ENCODE measurements around the gene CBR4.
"Not testable (repeated sequence)": the region's sequence is repeated elsewhere in the genome, so short reads cannot be mapped to it uniquely, and the experiment has no call there.

The CBR4 gene

DNA sequence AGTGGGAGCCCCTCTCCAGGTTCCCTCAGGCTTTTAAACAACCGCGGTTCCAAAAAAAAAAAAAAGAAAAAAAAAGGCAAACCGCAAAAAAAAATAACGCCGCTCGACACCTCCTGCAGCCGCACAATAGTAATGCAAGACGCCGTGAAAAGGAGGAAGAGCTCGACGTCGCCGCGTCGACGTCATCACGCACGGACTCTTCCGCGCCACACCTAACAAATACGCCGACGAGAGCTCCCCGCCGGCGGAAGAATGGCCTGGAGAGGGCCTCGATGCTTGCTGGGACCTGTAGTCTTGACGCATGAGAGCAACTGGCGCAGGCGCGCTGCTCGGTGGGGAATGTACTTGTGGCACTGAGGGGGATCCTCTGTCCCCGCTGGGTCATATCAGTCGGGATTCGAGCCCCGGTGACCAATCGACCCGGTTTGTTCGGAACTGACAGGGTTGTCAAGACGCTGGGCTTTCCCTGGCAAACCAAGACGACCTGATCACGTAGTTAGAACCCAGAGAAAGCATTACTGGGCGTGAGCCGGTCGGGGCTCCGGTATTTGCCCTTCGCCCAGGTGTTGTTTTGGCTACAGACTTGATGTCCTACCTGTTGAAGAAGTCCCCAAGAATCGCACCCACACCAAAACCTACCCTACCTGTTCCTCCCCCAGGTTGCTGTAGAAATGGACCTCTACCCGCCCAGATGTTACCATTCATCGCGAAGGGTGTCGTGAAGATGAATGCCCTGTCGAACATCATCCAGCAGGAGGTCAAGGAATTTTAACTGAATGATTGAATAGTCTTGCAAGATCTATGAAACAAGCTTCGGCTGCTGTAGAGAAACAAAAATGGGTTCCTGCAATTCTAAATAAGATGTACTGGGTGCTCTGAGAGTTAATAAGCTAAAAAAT, at the start of gene CBR4:
Gene CBR4 (minus strand): TSS at position 131 of the 899 bp plus-strand sequence. CDS start 166 bp downstream, outside the sequence.
- peak; percentile 99 for DNase-seq (ENCODE audit: low spot score)

DNA sequence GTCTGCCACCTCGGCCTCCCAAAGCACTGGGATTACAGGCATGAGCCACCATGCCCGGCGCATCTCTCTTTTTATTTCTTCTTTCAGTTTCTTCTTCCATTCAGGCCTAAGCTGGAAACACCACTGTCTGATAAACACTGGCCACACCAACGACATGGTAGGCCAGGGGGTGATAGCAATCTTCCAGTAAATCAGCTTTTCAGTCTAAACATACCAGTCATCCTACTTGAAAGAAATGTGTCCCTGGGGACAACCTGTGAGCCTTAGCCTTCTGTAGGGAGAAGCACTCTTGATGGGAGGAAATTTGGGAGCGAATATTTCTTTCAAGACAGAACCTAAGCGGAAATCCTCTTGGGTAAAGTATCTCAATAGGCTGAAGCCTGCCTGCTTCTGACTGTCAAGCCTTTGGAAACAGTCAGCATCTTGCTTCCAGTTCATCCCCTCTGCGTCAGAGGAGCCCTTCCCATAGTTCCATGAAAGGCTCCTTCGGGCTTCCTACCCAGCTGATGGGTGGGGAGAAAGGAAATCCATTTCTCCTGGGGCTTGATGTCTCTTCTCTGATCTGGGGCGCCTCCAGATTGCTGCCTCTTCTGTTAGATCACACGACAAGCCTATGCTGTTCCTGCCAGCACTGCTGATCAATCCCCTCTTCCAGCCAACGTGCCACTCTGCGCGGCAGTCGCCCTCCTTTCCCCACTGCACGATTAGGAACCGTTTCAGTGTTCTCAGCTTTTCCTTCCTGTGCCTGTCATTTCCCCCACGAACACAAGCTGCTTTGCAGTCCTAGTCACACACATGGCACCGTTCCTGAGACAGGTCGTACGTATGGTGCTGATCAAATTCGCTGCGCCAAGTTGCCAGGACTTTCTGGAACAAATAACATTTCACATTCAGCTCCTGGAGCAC, 49.5 kb upstream of the CBR4 start:
- DNase-seq (ENCODE audit: low spot score): no peak

GRCh38 chr4:169058312-169058711, 48.3 kb upstream of the CBR4 start:
- no peak for DNase-seq (ENCODE audit: low spot score)

DNA sequence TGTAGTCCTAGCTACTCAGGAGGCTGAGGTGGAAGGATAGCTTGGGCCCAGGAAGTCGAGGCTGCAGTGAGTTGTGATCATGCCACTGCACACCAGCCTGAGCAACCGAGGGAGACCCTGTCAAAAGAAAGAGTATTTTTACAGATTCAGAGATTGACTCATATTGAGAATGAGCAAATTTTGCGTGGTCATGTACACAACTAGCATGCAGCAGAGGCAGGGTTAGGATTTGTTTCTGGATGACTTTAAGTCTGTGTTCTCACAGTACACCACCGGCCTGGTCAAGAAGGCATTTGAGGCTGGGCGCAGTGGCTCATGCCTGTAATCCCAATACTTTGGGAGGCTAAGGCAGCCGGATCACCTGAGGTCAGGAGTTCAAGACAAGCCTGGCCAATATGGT, 44.8 kb upstream of the CBR4 start:
- no peak for DNase-seq (ENCODE audit: low spot score)

- DNase-seq (ENCODE audit: low spot score): no peak
Observed at GRCh38 chr4:169052594-169052945, 42.5 kb upstream of the CBR4 start.

DNA sequence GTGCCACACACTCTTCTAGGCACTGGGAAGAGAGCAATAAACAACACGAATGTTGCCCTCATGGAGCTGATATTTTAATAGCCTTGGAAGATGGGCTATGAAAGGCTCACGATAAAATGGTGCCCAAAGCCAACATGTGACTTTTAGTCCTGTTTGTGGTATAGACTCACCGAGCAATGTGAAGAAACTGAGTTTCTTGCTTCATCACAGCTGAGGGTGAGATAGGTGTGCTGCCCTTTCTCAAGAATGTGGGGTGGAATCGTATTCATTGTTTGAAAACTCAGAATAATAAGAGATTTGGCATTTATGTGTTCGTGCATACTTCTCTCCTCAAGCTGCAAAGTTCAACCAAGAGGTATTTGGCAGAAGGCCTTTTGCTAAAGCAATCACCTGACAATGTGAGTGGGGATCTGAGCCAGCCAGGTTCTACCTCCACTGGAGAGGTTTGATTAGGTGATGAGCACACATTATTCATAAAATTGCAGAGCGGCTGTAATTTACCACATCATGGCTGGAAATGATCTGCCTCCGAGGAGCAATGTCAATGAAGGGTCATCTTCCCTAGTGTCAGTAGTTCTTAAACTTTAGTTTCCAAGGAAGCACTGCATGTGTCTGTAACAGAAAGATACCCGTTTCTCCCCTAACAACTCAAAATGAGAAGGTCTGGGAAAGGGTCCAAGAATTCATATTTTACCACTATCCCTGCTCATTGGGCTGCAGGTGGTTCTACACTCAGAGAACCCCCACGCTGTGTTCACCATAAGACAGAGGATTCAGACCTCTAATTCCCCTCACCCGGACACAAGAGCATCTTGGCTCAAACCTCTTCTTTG, 41.9 kb upstream of the CBR4 start:
- DNase-seq (ENCODE audit: low spot score): no peak

DNA sequence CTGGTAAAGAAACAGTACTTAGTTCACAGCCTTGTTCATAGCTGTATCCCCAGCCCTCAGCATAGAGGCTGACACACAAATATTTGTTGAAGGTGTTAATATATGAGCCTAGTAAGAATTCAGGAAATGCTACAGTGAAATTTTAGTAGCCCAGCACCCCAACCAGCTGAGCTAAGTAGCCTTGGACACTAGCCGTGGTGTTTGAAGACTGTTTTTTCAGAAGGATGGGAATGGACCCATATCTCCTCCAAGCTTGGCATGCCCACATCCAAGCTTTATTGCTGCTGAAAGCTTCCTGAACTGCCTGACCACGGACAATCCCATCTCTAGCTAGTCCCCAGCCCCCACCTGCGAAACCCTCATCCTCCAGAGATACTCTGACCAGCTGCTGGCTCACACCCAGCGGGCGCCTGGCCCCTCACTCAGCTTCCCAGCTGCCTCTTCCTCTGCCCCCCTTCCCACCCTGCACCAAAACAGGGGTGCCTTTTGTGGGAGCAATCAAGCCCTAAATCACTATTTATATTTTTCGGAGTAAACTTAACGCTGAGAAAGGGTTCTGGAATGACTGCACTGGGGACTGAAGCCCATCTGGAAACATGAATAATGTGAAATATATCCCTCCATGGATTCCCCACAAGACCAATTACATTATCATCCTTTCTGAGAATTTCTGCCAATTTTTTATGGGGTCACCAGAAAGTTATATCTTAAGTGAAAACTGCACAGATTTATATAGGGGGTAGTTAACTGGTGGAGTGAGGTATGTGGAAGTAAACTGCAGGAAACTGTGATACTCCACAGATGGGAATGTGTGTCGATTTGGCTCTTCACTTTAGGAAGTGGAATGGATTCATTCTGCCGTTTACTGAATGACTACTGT, 41.1 kb upstream of the CBR4 start:
- no peak for DNase-seq (ENCODE audit: low spot score)

- no peak for DNase-seq (ENCODE audit: low spot score)
Observed at GRCh38 chr4:169050284-169050683, 40.2 kb upstream of the CBR4 start.

DNA sequence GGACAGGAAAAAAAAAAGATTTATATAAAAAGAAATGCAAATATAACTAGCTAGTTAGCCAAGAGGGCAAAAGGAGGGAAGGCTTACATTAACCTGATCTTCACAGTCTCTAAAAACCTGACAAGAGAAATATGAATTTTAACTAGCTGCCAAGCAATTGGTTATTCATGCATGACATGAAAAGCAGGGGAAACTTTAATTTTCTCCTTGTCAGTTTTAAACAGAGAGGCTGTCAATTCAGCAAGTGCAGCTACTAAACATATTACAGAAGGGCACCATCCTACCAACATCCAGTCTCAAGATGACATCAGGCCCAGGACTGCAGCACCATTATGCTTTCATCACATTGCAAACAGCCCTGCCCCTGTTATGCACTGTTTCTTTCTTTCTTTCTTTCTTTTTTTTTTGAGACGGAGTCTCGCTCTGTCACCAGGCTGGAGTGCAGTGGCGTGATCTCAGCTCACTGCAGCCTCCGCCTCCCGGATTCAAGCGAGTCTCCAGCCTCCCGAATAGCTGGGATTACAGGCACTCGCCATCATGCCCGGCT, 38.9 kb upstream of the CBR4 start:
- DNase-seq (ENCODE audit: low spot score): no peak

- DNase-seq (ENCODE audit: low spot score): no peak
Observed at GRCh38 chr4:169047956-169048355, 37.9 kb upstream of the CBR4 start.

DNA sequence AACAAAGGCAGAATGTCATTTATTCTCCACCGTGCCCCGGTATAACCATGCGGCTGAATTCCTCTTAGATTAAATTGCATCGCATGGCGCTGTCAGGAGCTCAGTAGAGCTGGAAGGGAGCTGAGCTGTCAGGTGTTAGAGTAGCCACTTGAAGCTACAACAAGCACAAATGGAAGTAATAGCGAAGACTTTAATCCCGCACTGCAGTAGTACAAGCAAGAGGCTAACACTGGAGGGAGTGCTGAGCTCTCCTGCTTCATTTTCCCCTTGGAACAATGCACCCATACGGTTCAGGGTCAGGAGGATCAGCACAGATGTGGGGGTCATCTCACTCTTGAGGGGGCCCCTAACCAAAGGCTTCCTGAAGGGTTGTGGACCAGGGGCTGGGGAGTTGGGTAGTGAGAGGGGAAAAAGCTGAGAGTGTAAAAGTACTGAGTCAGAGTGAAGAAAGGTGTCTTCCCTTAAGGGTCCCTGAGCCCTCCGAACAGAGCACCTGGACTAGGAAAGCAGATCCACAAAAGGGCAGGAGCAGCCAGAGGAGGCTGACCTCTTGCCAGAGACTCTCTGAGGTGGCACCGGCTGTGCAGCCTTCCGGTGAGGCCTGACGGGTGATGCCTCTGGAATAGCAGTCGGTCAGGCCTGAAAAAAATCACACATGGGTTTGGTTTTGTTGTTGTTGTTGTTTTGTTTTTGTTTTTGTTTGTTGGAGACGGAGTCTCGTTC, 36.0 kb upstream of the CBR4 start:
- no peak for DNase-seq (ENCODE audit: low spot score)

GRCh38 chr4:169044714-169045447, 34.8 kb upstream of the CBR4 start:
- DNase-seq (ENCODE audit: low spot score): no peak

GRCh38 chr4:169042608-169043007, 32.6 kb upstream of the CBR4 start:
- DNase-seq (ENCODE audit: low spot score): no peak

GRCh38 chr4:169040559-169041261, 30.7 kb upstream of the CBR4 start:
- no peak for DNase-seq (ENCODE audit: low spot score)

DNA sequence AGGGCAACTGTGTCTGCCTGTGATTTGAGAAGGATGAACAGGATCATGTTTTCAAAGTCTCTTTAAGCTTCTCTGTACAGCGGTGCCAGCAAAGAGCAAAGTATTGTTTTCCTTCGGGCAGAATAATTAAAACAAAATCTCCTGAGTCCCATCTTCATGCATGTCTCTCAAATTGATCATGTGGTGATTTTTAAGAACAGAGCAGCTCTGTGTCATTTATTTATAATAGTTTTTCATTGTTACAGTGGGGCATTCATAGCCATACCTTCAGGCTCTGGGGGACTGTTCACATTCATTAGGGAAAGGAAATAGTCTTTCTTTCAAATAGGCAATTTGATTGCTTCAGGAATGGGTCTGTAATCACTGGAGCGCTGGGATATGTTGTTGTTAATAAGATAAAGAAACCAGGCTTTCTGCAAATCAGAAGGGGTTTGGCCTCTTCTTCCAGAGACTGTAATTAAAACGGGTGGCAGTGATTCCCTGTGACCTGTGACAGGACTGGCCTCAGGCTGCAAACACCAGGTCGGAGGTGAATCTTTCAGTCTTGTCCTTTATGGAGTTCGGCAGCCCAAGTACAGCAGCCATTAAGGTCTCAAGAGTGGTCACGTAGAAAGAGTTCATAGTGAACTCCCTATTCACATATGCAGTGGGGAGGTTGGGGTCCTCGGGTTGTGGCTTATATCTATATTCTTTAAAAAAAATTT, 29.3 kb upstream of the CBR4 start:
- DNase-seq (ENCODE audit: low spot score): no peak

DNA sequence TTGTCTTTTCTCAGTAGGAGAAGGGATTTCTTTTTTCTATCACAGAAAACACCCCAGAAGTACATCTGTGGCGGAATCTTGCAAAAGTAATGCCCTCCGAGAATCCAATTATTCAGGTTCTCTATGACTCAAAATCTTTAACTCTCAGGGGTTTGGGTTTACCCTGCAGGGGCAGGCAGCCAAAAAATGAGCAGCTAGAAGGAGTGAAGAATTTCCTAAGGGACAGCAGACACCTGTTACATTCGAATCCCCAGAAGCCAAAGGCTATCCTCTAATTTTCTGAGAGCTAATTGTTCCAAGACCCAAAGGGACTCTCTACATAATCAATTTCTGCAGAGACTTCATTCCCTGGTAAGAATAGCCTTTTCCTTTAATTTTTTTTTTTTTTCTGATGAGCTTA, 27.5 kb upstream of the CBR4 start:
- DNase-seq (ENCODE audit: low spot score): no peak

DNA sequence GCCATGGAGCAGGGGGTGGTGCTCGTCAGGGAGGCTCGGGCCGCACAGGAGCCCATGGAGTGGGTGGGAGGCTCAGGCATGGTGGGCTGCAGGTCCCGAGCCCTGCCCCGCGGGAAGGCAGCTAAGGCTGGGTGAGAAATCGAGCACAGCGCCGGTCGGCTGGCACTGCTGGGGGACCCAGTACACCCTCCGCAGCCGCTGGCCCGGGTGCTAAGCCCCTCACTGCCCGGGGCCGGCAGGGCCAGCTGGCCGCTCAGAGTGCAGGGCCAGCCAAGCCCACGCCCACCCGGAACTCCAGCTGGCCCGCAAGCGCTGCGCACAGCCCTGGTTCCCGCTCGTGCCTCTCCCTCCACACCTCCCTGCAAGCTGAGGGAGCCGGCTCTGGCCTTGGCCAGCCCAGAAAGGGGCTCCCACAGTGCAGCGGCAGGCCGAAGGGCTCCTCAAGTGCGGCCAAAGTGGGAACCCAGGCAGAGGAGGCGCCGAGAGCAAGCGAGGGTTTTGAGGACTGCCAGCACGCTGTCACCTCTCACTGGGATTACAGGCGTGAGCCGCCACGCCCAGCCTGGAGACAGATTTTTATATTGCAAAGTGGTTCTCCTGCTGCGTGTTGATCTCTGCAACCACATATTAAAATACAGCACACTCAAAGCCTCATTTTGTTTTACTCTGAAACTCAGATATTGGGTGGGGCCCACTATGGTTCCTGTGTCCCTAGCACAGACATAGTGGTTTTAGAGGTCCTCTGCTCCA, 26.0 kb upstream of the CBR4 start:
- not testable (repeated sequence) for DNase-seq (ENCODE audit: low spot score)
